AG10803 (cell line): ENCODE data around the gene AGER.

Experiments
- DNase-seq: peaks from one replicate; pipeline ENCODE4 v3.0.0; 2010; ENCODE audit warnings: low read depth
- H3K4me3 ChIP-seq: 2 replicates; pipeline ENCODE4 v1.5.1; 2011; ENCODE audit warnings: mild to moderate bottlenecking, low read length, control low read depth
- TF ChIP-seq, protein P1 (sequence below): conservative IDR thresholded peaks from 2 replicates; pipeline ENCODE4 v1.5.1; 2011; ENCODE audit warnings: mild to moderate bottlenecking, low read length, control low read depth, inconsistent platforms

AGER gene

GRCh38 chr6:32137454-32137853 lies 46.6 kb downstream of the AGER start:
- TF ChIP-seq, protein P1, sequence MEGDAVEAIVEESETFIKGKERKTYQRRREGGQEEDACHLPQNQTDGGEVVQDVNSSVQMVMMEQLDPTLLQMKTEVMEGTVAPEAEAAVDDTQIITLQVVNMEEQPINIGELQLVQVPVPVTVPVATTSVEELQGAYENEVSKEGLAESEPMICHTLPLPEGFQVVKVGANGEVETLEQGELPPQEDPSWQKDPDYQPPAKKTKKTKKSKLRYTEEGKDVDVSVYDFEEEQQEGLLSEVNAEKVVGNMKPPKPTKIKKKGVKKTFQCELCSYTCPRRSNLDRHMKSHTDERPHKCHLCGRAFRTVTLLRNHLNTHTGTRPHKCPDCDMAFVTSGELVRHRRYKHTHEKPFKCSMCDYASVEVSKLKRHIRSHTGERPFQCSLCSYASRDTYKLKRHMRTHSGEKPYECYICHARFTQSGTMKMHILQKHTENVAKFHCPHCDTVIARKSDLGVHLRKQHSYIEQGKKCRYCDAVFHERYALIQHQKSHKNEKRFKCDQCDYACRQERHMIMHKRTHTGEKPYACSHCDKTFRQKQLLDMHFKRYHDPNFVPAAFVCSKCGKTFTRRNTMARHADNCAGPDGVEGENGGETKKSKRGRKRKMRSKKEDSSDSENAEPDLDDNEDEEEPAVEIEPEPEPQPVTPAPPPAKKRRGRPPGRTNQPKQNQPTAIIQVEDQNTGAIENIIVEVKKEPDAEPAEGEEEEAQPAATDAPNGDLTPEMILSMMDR, result no peak
- no peak overlapping the region for H3K4me3 ChIP-seq
- no peak for DNase-seq

- no peak overlapping the region for H3K4me3 ChIP-seq
- DNase-seq, result peak; percentile 65
- TF ChIP-seq, protein P1, result no peak
These were observed 50.3 kb downstream of the AGER start for GRCh38 chr6:32133786-32134185.

DNA sequence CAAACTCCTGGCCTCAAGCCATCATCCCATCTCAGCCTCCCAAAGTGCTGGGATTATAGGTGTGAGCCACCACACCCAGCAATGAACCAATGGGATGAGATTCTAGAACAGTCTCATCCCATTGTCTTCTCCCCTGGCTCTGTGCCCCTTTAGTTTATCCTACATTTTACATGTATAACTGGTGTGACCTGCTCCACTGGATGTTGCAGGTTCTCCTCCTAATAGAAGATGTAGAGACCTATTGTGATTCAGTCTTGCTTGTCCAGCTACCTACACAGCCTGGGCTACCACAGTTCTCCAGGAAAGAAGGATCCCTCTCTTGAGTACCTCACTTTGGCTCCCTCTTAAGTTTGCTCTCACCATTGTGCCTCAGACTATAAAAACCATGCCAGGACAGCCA lies 51.9 kb downstream of the AGER start:
- no peak overlapping the region for H3K4me3 ChIP-seq
- no peak for DNase-seq
- TF ChIP-seq, protein P1, result no peak

GRCh38 chr6:32131439-32131948 lies 52.6 kb downstream of the AGER start:
- no peak overlapping the region for H3K4me3 ChIP-seq
- TF ChIP-seq, protein P1, result no peak
- DNase-seq, result no peak
